PC-3 (cell line): ENCODE results near the gene FLAD1. TPM values are rescaled to one million over a fixed set of nuclear protein-coding genes. Genes with fewer than 3 reads are reported as not detected.

Experiments used
- ATAC-seq: fragments of 200-7000 bp; cut with Tn5 transposase; 2 replicates; pipeline ENCODE4 v1.9.1; 2020; ENCODE audit warnings: mild to moderate bottlenecking, moderate library complexity
- BruUV-seq: library from RNA; stranded (reverse); fragments of 400-500 nt; replicated peaks from 2 replicates; lab custom pipeline; 2021; lab: Mats Ljungman, UMichigan
- CTCF ChIA-PET: fragments of 300-600 bp; sonication (Branson Sonifier 250); formaldehyde crosslinking; loops from one replicate; lab custom pipeline; 2022; ENCODE audit warnings: antibody characterized with exemption; lab: Charles Lee
- POLR2A ChIA-PET: fragments of 300-600 bp; sonication (Branson Sonifier 250); formaldehyde crosslinking; loops from one replicate; lab custom pipeline; 2022; ENCODE audit warnings: antibody characterized with exemption; ENCODE audit not compliant: unreplicated experiment; lab: Charles Lee
- DNase-seq: peaks from one replicate; pipeline ENCODE4 v3.0.0-alpha.2; 2015
- H2AFZ ChIP-seq: fragments of 300-600 bp; sonication (generic); 2 replicates; pipeline ENCODE4 v1.6.0; 2016; ENCODE audit warnings: antibody characterized with exemption, low read length
- H3F3A ChIP-seq: fragments of 300-600 bp; sonication (generic); one replicate; pipeline ENCODE4 v1.6.0; 2017; ENCODE audit warnings: antibody characterized with exemption, low read length, control low read depth, mild to moderate bottlenecking; ENCODE audit not compliant: unreplicated experiment
- H3K27ac ChIP-seq: fragments of 300-600 bp; sonication (generic); 2 replicates; pipeline ENCODE4 v1.5.1; 2016; ENCODE audit warnings: mild to moderate bottlenecking, low read length
- H3K27me3 ChIP-seq: fragments of 300-600 bp; sonication (generic); 2 replicates; pipeline ENCODE4 v1.6.1; 2016; ENCODE audit warnings: low read length, mixed read lengths
- H3K36me3 ChIP-seq: fragments of 300-600 bp; sonication (generic); 2 replicates; pipeline ENCODE4 v1.6.1; 2016; ENCODE audit warnings: low read depth, mixed run types, low read length, mixed read lengths
- H3K4me1 ChIP-seq: fragments of 300-600 bp; sonication (generic); 2 replicates; pipeline ENCODE4 v1.5.1; 2016; ENCODE audit warnings: low read length; ENCODE audit not compliant: insufficient read depth
- H3K4me2 ChIP-seq: fragments of 300-600 bp; sonication (generic); 2 replicates; pipeline ENCODE4 v1.6.0; 2016; ENCODE audit warnings: low read length
- H3K4me3 ChIP-seq: fragments of 300-600 bp; sonication (generic); 2 replicates; pipeline ENCODE4 v1.5.1; 2016; ENCODE audit warnings: mild to moderate bottlenecking, low read length, mixed read lengths
- H3K79me2 ChIP-seq: fragments of 300-600 bp; sonication (generic); 2 replicates; pipeline ENCODE4 v1.6.1; 2017; ENCODE audit warnings: low read length, mixed read lengths
- H3K9ac ChIP-seq: fragments of 300-600 bp; sonication (generic); 2 replicates; pipeline ENCODE4 v1.6.0; 2016; ENCODE audit warnings: mild to moderate bottlenecking, low read length
- H3K9me2 ChIP-seq: fragments of 300-600 bp; sonication (generic); replicated peaks from 2 replicates; pipeline ENCODE4 v1.6.1; 2016; ENCODE audit warnings: mixed run types, low read length, mixed read lengths
- H3K9me3 ChIP-seq: fragments of 300-600 bp; sonication (generic); 2 replicates; pipeline ENCODE4 v1.6.1; 2016; ENCODE audit warnings: low read length, mixed read lengths
- H4K20me1 ChIP-seq: fragments of 300-600 bp; sonication (generic); 2 replicates; pipeline ENCODE4 v1.6.1; 2016; ENCODE audit warnings: low read length, mixed read lengths
- CTCF ChIP-seq: fragments of 300-600 bp; sonication (generic); conservative IDR thresholded peaks from 2 replicates; pipeline ENCODE4 v1.5.1; 2017; ENCODE audit warnings: antibody characterized with exemption, low read depth, mild to moderate bottlenecking, low read length
- EZH2 ChIP-seq: fragments of 300-600 bp; sonication (generic); IDR thresholded peaks from one replicate; pipeline ENCODE4 v1.6.1; 2017; ENCODE audit warnings: antibody characterized with exemption, mild to moderate bottlenecking, low read length; ENCODE audit not compliant: unreplicated experiment
- EZH2phosphoT487 ChIP-seq: fragments of 300-600 bp; sonication (generic); IDR thresholded peaks from 2 replicates; pipeline ENCODE4 v1.6.1; 2018; ENCODE audit warnings: mild to moderate bottlenecking, antibody characterized with exemption, low read length, borderline replicate concordance
- intact Hi-C: fragments of 100-400 bp; cut with micrococcal nuclease; formaldehyde crosslinking; loops from 2 replicates; pipeline ENCODE4 v1.9.0; 2023
- total RNA-seq: library from RNA; depleted of rRNA; stranded (reverse); fragments of >200 nt; gene quantifications from 2 replicates; pipeline ENCODE4 v1.2.3, GENCODE V29; 2014

FLAD1 gene
- total RNA-seq, 1 experiment from 2014 or later = 84.0 TPM

DNA sequence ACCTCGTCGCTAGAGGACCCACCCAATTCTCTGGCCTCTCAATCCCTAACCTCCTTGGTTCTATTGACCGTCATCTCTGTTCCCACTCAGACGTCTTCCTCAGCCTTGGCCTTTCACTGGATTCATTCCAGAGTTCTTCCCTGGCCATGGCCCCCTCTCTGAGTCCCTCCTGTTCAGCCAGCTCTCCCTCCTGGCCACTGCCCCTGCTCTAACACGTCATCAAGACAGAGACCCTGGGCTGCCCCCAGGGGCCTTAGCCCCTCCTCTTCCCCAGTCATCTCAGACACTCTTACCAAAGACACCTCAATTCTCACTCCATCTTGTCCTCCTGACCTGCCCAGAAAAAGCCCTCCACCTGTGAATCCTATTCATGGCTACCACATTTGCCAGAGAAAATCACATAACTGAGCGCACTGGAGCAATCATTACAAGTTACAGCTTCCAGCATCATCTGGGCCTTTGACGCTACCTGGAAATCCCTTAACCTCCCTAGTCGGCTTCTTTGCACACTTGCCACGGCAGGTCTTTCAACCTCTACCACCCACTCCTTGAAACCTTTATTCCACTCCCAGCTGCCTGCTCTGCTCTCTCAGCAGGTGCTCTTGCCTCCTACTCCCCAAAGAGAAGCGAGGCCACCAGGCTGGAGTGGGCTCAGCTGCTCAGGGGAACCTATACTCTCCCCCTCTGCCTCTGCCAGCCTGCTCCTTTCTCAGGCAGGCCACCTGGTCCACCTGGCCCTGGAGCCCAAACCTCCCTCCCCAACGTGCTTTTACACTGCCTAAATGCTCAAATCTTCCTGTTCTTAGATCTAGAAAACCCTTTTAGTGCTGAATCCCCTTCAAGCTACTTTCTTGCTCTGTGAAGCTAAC lies 36.5 kb downstream of the FLAD1 start:
- ChIA-PET POLR2A (interaction anchor here (0.5 to 0.7 kb wide), 3 partner anchors 17 to 1096 kb away, joined by 3 to 8 read pairs (median 6); partner anchors contain the start of genes ADAM15 and ZBTB7B), CTCF (interaction anchor here (0.6 kb wide), 2 partner anchors 35 to 55 kb away, joined by 3 to 8 read pairs; no protein-coding TSS in a partner anchor)
- TF ChIP-seq CTCF = no peak
- no peak for TF ChIP-seq EZH2phosphoT487
- no peak for TF ChIP-seq EZH2
- Histone ChIP-seq H3F3A (no peaks in the 10 kb centered on the region), H3K79me2 (no peaks in the 10 kb centered on the region), H3K4me2 (no peak overlapping the region), H3K9me3 (no peaks in the 10 kb centered on the region), H2AFZ (no peak overlapping the region), H3K9me2 (no peaks in the 10 kb centered on the region), H4K20me1 (no peaks in the 10 kb centered on the region), H3K9ac (no peak overlapping the region), H3K4me1 (peaks cover 21% of the 10 kb centered on the region), H3K27me3 (no peaks in the 10 kb centered on the region), H3K36me3 (peaks cover 18% of the 10 kb centered on the region), H3K27ac (no peak overlapping the region), H3K4me3 (no peak overlapping the region)
- DNase-seq (no peak), ATAC-seq (no peak)
- intact Hi-C loops = loop anchor here (5.0 kb wide), 1 partner anchor 33 kb away; the partner anchor contains the start of gene ADAM15
- BruUV-seq = no TSS peak

DNA sequence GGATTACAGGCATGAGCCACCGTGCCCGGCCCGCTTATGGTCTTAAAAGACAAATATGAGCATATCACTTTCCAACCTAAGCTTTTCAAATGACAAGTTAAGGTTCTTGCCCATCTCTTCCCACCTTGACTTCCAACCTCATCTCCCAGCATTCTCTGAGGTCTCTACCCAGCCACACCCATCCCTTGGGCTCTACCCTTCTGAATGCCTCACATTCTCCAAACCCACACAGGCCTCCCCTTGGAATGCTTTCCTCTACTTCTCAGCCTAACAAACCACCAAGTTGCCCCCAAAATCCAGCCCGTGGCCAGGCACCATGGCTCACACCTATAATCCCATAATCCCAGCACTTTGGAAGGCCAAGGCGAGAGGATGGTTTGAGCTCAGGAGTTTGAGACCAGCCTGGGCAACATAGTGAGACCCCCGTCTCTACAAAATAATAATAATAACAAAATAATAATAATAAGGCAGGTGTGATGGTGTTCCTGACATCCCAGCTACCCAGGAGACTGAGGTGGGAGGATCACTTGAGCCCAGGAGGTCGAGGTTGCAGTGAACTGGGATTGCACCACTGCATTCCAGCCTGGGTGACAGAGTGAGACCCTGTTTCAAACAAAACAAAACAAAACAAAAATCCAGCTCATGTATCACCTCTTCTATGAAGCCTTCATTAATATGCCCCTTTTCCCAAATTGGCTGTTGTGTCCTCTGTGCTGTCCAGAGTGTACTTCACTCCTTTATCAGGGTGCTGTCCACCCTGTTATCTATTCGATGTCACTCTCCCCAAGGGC lies 39.2 kb downstream of the FLAD1 start:
- no peaks in the 10 kb centered on the region for H3K9me2 ChIP-seq
- no peaks in the 10 kb centered on the region for H3F3A ChIP-seq
- DNase-seq = peak; percentile 35
- TF ChIP-seq EZH2phosphoT487 (no peak), CTCF (no peak), EZH2 (no peak)
- ChIA-PET CTCF (interaction anchor here (0.7 kb wide), 1 partner anchor 78 kb away, joined by 8 read pairs; no protein-coding TSS in a partner anchor), POLR2A (no interaction called here)
- no peaks in the 10 kb centered on the region for H3K79me2 ChIP-seq
- no peak overlapping the region for H3K4me2 ChIP-seq
- no TSS peak for BruUV-seq
- no peaks in the 10 kb centered on the region for H3K9me3 ChIP-seq
- ATAC-seq = no peak
- H3K4me1 ChIP-seq = peaks cover 19% of the 10 kb centered on the region
- no peak overlapping the region for H3K9ac ChIP-seq
- H3K27ac ChIP-seq = no peak overlapping the region
- no peaks in the 10 kb centered on the region for H4K20me1 ChIP-seq
- no peaks in the 10 kb centered on the region; the same call in 1 of the 2 replicates for H3K36me3 ChIP-seq
- intact Hi-C loops = no loop called here
- H2AFZ ChIP-seq = no peak overlapping the region
- no peaks in the 10 kb centered on the region for H3K27me3 ChIP-seq
- H3K4me3 ChIP-seq = no peak overlapping the region
